Dedifferentiated amniotic fluid mesenchymal stem cell (primary cell): Measurements from ENCODE around the gene OR2J3.
"Not testable (repeated sequence)": the region's sequence is repeated elsewhere in the genome, so short reads cannot be mapped to it uniquely, and the experiment has no call there.

ENCODE experiments used
- DNase-seq: peaks from one replicate; pipeline ENCODE4 v3.0.0-alpha.2; 2016; ENCODE audit errors: extremely low spot score

Gene OR2J3

DNA sequence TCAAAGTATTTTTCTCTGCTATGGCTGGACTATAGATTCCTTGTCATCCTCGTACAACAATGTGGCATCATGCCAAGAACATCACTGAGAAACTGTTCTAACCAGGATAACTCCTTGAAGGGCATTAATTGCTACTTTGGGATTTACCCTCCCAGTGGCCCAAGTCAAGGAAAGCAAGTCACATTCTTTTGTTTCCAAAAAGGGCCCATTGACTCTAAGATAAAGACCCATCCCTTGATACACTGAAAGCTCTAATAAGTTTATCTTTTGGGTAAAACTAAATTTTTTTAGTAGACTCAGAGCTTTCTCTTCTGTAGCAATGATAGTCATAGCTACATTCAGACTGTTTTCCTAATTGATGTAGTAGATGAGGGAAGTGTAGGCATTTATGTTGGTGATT lies at the start of gene OR2J3:
TSS of gene OR2J3 (plus strand) at position 301 of the 400 bp plus-strand sequence. CDS start 3,833 bp downstream, outside the sequence.
- DNase-seq = no peak

DNA sequence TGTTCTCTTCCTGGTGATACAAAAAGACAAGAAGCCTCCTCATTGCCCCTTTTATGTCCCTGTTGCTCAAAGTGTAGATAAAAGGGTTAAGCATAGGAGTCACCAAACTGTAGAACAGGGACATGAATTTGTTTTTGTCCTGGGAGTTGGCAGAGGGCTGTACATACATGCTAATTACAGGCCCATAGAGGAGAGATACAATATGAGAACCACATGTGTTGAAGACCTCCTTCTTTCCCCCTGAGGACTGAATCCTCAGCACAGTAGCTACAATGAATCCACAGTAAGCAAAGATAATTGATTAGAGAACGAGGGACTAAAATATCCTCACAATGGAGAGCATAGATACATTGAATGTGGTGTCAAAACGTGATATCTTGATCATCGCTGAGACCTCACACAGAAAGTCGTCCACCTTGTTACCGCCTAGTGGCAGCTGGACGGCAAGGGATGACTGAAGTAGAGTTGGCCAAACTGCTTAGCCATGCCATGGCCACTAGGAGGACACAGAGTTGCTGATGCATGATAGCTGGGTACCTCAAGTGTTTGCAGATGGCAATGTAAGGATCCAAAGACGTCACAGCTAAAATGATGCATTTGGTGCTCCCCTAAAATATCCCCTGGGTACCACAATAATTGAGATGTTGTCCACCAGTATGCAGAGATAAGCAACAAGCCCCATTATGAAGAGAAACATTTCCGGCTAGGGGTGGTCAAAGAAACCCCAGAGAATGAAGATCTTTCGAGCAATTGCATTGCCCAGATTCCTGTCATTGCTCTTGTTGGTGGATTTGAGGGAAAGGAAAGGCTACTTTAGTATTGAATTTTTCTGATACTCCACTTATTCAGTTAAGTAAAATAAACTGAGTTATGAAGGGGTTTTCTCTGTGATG lies 35.8 kb upstream of the OR2J3 start:
- DNase-seq = no peak

DNA sequence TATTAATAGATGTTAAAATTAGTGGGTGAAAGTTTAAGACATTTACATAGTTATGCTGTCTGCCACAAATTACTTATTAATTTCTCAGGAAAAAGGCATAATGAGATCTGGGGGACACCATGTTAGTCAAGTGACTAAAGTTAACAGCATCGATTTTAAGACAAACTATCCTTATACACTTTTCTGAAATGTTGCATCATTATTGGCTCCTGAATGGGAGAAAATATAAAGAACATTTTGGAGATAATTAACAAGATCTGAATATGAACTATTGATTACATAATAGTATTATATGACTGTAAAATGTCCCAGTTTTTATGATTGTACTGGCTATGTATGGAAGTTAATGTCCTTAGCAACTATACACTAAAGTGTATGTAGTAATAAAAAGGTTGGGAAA lies 28.7 kb upstream of the OR2J3 start:
- DNase-seq = no peak

DNA sequence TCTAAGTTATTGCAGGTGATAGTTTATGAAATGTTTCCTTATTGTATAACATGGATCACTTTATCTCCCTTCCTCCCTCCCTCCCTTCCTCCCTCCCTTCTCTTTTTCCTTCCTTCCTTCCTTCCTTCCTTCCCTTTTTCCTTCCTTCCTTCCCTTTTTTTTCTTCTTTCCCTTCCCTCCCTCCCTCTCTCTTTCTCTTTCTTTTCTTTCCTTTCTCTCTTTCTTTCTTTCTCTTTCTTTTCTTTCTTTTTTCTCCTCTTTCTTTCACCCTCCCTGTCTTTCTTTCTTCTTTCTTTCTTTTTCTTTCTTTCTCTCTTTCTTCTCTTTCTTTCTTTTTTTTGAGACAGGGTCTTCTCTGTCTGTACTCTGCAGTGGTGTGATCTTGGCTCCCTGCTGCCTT lies 26.5 kb upstream of the OR2J3 start:
- DNase-seq = no peak

DNA sequence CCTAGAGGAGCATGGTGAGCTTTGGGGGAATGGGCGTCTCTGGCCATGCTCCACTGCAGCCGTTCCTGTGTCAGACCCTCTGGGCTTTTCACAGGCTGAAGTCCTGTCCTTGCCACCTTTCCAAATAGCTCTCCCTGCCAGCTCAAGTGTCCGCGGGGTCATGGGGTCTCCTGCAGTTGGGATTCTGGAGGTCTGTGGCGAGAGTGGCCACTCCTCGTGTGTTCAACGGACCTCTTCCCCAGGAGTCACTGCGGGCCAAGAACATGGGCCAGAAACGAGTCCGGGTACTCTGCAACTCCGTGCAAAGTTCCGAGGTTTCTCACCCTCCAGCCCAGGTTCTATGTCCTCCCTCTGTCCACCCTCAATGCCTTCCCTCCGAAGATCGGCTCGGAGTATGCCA lies 25.4 kb upstream of the OR2J3 start:
- DNase-seq = no peak

DNA sequence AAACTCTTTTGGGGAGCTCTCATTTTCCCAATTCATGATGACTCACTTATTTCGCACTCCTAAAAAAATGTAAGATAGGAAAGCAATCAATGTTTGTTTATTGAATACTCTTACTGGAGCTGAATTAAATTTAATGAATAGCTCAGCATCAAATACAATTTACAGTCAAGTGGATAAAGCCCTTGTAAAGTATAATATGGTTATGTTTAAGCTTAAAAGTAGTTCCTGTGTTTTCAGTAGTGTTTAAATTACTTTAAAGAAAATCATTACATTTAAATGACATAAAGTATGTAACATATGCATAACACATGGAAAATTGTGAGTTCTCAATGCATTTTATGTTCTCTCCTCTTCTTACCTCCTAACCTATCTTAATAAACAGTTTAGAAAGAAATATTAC lies 20.6 kb upstream of the OR2J3 start, which contains the start of gene OR2B3:
TSS of gene OR2B3 (minus strand) at position 101 of the 400 bp plus-strand sequence. CDS start at position 36, 65 bp downstream.
- no peak for DNase-seq

DNA sequence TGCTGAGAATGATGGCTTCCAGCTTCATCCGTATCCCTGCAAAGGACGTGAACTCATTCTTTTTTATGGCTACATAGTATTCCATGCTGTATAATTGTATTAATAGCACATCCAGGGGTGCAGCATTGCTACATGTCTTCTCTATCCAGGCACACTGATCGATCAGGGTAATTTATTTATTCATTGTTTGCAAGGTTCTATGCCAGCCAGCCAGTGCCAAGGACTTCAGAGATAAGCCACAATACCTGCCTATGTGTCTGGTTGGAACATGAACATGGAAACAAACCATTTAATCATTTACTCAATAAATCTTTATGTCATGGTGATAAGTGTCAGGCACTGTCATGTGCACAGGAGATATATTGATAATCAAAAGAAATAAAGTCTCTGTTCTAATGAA lies 14.9 kb upstream of the OR2J3 start:
- no peak for DNase-seq

DNA sequence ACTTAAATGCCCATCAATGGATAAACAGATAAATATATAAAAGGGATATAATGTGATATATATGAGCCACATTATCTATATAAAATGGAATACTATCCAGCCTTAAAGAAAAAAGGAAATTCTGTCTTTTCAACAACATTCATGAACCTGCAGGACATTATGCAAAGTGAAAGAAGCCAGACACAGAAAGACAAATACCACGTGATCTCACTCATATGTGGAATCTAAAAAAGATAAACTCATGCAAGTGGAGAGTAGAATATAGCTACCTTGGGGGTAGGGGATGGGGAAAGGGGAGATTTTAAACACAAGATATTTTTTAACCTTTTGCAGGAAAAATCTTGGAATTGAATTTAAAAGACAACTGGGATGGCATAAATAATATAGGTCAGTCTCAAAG lies 10.1 kb upstream of the OR2J3 start:
- DNase-seq = no peak

DNA sequence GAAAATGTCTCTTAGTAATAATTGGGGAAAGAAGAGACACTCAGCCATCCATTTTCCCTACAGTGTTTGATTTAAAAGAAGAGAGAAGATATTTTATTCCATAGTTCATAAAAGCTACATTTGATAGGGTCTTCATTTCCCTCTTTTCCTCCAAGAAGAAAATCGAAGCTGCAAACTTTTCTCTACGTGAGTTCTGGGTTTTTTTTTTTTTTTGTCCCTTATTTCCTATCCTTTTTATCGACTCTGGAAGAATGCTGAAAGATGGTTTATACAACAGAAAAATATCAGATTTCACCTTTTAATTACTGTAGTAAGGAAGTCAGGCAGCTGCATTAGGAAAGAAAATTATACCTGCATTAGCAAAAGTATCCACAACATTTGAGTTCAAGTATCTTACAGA lies 8.7 kb upstream of the OR2J3 start, which contains the start of gene OR2J1:
TSS of gene OR2J1 (plus strand) at position 301 of the 400 bp plus-strand sequence. CDS start 1,453 bp downstream, outside the sequence.
- no peak for DNase-seq

DNA sequence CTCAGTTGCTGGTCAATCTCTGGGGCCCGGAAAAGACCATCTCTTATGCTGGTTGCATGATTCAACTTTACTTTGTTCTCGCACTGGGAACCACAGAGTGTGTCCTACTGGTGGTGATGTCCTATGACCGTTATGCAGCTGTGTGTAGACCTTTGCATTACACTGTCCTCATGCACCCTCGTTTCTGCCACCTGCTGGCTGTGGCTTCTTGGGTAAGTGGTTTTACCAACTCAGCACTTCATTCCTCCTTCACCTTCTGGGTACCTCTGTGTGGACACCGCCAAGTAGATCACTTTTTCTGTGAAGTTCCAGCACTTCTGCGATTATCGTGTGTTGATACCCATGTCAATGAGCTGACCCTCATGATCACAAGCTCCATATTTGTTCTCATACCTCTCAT lies 4.3 kb downstream of the OR2J3 start:
- DNase-seq = no peak

DNA sequence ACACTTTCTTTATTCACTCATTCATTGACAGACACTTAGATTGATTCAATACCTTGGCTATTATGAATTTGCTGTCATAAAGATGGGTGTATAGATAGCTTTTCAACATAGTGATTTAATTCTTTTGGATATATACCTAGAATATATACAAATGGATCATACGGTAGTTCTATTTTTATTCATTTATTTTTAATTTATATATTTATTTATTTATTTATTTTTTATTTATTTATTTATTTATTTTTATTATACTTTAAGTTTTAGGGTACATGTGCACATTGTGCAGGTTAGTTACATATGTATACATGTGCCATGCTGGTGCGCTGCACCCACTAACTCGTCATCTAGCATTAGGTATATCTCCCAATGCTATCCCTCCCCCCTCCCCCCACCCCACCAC lies 7.1 kb downstream of the OR2J3 start:
- DNase-seq = not testable (repeated sequence)

DNA sequence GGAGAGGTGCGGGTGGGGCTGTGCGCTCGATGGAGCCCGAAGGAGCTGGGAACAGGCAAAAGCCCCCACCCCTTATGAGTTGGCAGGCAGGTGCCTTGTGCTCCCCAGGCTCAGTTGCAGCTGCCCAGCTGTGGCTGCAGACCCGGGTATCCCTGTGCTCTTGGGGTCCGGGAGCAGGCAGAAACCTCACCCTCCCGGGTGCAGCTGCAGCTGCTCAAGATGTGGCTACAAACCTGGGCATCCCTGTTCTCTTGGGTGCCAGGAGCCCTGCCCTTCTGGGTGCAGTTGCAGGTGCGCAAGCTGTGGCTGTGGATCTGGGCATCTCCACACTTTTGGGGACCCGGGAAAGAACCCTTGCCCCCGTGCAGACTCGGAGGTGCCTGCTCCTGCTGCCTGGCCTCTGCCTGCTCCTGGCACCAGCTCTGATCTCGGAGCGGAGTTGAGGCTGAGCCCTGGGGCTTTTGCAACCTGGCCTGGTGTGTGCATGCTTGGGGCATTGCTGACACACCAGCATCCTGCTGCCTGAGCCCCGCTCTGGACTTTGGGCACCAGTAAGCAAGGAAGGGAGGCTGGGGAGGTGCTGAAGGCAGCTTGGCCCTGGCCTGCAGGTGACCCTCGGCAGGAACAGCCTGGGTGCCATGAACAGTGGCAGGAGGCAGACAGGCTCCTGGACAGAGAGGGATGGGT lies 21.6 kb downstream of the OR2J3 start:
- DNase-seq = no peak

DNA sequence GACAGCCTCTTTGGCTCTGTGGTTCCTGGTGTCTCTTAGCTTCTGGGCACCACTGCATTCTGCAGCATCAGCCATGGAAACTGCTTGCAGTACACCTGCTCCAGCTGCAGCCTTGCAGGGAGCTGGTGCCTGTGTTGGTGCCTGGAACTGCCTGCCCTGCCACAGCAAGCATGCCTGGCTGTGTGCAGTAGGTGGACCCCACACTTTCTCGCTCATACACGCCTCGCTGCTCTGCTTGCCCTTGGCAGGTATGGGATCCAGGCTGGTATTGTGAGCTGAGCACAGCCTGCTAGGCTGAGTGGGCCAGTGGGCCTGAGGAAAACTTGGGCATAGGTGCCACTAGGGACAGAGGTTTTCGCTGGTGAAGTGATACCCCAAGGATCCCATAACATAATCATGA lies 22.8 kb downstream of the OR2J3 start:
- no peak for DNase-seq

DNA sequence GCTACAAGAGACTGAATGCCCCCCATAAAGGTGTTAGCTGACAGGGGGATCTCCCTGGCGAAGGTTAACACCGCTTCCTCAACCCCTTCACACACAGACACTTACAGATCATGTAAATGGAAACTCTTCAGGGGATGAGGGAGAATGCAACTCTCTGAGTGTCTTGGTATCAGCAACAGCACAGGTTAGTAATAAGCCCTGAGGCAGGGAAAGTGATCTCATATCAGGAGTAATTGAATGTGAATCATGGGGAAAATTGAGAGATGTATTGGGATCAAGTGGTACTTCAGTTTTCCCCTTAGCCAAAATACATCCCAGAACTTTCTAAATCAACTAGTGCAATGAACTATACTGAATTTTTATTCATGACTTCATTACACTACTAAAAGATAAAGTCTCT lies 23.8 kb downstream of the OR2J3 start:
- no peak for DNase-seq

DNA sequence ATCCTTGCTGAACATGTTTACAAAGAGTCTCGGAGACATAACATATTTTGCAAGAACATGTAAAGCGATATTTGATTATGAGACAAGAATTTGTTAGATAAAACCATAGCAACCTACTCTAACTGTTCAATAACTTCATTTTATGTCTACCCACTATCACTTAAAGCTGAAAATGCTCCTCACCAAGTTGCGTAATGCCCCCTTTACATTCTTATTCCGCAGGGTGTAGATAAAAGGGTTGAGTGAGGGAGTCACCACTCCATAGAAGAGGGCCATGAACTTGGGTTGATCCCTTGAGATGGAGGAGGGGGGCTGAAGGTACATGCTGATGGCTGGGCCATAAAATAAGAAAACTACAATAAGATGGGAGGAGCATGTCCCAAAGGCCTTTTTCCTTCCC lies 29.9 kb downstream of the OR2J3 start:
- DNase-seq = no peak

DNA sequence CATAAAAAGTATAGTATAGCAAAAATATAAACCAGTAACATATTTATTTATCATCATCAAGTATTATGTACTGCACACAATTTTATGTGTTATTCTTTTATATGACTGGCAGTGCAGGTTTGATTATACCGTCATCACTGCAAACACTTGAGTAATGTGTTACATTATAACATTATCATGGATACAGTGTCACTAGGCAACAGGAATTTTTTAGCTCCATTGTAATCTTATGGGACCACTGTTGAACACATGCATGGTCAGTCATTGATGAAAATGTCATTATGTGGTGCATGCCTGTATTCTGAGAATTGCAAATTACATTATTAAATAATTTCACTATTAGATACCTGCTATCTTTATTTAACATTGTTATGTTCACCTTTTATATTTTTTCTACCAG lies 33.7 kb downstream of the OR2J3 start:
- DNase-seq = no peak

DNA sequence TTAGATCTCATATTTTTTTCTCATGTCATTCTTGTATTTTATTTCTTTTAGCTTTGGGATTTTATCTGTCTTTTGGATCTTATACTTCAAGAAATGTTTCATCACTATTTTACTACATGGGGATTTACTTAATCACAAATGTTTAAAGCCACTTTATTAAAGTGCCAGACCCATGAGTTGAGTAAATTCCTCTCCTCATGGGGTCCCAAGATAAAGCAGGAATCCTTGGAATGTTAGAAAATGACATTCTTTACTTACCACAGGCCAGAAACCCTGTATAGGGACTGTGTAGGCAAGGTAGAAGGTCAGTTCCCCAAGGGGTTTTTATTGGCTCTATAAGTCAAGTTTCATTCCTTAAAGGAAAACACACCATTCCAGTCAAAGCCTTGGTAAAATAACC lies 34.5 kb downstream of the OR2J3 start:
- DNase-seq = no peak

DNA sequence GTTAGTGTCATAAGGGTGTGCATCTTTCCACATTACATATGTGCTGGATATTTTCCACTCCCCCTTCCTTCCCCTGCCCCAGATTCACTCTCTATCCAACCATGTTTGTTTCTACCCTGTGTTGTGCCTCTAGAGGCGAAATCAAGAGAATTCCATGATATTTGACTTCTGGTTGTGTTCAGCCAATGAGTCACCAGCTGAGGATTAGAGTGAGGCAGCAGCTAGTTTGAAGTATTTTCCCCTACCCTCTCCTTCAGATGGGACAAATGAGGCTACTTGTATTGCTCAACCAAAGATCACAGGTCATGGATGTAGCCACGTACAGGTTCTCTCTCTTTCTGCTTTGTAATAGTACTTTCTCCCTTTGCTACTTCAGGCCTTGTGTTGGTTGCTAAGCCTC lies 38.3 kb downstream of the OR2J3 start:
- no peak for DNase-seq

DNA sequence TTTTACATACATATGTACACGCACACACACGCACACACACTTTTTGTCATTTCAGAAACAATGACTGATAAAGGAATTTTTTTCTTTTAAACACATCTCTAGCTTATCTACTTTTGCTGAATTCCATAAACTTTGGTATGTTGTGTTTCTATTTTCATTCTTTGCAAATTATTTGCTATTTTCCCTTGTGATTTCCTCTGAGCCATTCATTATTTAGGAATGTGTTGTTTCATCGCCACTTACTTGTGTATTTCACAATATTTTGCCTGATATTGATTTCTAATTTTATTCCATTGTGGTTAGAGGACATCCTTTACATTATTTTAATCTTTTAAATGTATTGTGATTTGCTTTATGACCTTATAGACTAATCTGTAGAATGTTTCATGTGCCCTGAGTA lies 39.2 kb downstream of the OR2J3 start:
- no peak for DNase-seq

DNA sequence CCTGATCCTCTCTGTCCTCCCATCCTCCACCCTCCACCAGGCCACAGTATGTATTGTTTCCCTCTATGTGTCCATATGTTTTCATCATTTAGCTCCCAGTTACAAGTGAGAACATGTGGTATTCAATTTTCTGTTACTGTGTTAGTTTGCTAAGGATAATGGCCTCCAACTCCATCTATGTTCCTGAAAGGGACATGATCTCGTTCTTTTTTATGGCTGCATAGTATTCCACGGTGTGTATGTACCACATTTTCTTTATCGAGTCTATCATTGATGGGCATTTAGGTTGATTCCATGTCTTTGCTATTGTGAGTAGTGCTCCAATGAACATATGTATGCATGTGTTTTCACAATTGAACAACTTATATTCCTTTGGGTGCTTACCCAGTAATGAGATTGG lies 41.6 kb downstream of the OR2J3 start:
- DNase-seq = not testable (repeated sequence)

DNA sequence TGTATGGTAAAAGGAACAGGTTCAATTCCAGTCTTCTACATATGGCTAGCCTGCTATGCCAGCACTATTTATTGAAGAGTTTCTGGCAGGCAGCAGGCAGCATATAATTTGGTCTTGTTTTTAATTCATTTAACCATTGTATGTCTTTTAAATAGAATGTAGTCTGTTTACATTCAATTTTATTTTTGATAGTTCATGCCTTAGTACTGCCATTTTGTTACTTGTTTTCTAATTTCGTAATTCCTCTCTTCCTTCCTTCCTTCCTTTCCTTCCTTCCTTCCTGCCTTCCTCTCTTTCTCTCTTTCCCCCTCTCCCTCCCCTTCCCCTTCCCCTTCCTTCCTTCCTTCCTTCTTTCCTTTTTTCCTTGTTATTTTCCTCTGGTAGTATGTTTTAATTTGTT lies 45.2 kb downstream of the OR2J3 start:
- no peak for DNase-seq

DNA sequence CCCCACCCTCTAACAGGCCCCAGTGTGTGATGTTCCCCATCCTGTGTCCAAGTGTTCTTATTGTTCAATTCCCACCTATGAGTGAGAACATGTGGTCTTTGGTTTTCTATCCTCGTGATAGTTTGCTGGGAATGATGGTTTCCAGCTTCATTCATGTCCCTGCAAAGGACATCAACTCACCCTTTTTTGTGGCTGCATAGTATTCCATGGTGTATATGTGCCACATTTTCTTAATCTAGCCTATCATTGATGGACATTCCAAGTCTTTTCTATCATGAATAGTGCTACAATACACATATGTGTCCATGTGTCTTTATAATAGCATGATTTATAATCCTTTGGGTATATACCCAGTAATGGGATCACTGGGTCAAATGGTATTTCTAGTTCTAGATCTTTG lies 47.3 kb downstream of the OR2J3 start:
- DNase-seq = not testable (repeated sequence)

DNA sequence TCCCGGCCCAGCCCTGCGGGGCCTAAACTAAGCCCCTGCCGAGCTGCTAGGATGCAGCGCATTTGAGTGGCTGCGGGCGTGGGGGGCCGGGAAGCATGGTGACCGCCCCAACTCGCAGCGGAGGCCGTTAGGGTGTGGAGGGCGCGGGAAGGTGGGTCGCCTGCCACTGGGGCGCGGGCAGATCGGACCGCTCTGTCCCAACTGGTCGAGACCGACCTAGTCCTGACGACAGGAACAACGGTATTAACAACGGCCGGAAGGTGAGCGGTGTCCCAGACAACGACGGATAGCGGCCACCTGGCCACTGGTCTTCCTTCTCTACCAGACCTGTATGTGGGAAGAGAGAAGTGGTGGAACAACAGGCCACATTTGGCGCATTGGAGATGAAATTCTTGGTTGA lies 52.1 kb downstream of the OR2J3 start:
- not testable (repeated sequence) for DNase-seq
